ENCODE data around the gene PPIA.

The PPIA gene

GRCh38 chr7:44793919-44794318 is 2.6 kb upstream of the PPIA start:
- H3K9ac ChIP-seq, result no peak overlapping the region
- no peak overlapping the region for H3K27ac ChIP-seq

DNA sequence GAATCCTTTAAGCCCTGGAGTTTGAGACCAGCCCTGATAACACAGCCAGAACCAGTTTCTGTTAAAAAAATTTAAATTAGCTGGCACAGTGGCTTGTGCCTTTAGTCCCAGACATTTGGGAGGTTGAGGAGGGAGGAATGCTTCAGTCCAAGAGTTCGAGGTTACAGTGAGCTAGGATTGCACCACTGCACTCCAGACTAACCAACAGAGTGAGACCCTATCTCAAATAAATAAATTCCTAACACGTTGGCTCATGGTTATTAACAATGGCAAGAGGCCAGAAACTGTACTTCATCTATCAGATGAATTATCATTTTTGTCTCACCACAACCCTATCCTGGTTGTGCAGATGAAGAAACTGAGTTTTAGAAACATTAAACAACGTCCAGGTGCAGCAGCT is 2.1 kb upstream of the PPIA start:
- Histone ChIP-seq H3K79me2 (peaks cover 16% of the 10 kb centered on the region), H3K9ac (no peak overlapping the region), H2AFZ (no peak overlapping the region), H3K27ac (no peak overlapping the region), H3K4me3 (ENCODE audit: low read depth, low read length) (no peak overlapping the region), H3K9me3 (ENCODE audit: control insufficient read depth, low read length) (no peaks in the 10 kb centered on the region), H3K27me3 (ENCODE audit: control insufficient read depth, insufficient read depth, low read length) (no peaks in the 10 kb centered on the region), H3K36me3 (ENCODE audit: control insufficient read depth, insufficient read depth, low read length) (no peaks in the 10 kb centered on the region), H3K4me2 (ENCODE audit: low read length) (no peak overlapping the region), H3K4me1 (peaks cover 23% of the 10 kb centered on the region)
- no peak for TF ChIP-seq CTCF (IDR thresholded peaks at IDR 0.05)

More at GRCh38 chr7:44793919-44794318, 2.6 kb upstream of the PPIA start:
- Histone ChIP-seq H3K27me3 (ENCODE audit: control insufficient read depth, insufficient read depth, low read length) (no peaks in the 10 kb centered on the region), H2AFZ (no peak overlapping the region), H3K36me3 (ENCODE audit: control insufficient read depth, insufficient read depth, low read length) (no peaks in the 10 kb centered on the region), H3K4me2 (ENCODE audit: low read length) (no peak overlapping the region), H3K9me3 (ENCODE audit: control insufficient read depth, low read length) (no peaks in the 10 kb centered on the region), H3K4me1 (peaks cover 22% of the 10 kb centered on the region), H3K79me2 (peaks cover 16% of the 10 kb centered on the region), H3K4me3 (ENCODE audit: low read depth, low read length) (no peak overlapping the region)
- TF ChIP-seq CTCF (IDR thresholded peaks at IDR 0.05), result no peak

DNA sequence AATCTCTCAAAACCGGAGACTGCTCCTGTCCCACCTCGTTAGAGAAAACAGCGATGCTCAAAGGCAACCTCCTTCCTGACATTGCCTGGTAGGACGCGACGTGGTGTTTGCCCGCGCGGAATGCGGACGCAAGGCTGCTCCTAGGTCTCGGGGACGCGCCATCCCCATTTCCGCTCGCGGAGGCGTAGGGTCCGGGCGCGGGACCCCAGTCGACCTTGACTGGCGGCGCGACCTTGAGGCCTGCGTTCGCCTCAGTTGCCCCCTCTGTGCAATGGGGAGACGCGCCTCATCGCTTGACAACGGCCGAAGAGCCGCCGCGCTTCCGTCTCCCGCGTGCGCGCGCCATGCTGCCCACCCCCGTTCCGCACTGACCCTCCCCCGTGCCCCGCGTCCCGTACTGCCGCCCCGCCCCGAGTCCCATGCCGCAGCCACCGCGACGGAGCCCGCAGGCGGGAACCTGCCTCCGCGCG is 412 bp upstream of the PPIA start:
- Histone ChIP-seq H3K4me2 (ENCODE audit: low read length) (peak overlapping the region; percentile 82), H3K9me3 (ENCODE audit: control insufficient read depth, low read length) (no peaks in the 10 kb centered on the region), H3K4me3 (ENCODE audit: low read depth, low read length) (peak overlapping the region; percentile 98), H3K36me3 (ENCODE audit: control insufficient read depth, insufficient read depth, low read length) (no peaks in the 10 kb centered on the region), H3K27me3 (ENCODE audit: control insufficient read depth, insufficient read depth, low read length) (no peaks in the 10 kb centered on the region), H3K27ac (peak overlapping the region; percentile 100), H3K79me2 (peaks cover 22% of the 10 kb centered on the region), H3K4me1 (peaks cover 23% of the 10 kb centered on the region), H2AFZ (peak overlapping the region; percentile 96), H3K9ac (peak overlapping the region; percentile 57)
- no peak for TF ChIP-seq CTCF (IDR thresholded peaks at IDR 0.05)

DNA sequence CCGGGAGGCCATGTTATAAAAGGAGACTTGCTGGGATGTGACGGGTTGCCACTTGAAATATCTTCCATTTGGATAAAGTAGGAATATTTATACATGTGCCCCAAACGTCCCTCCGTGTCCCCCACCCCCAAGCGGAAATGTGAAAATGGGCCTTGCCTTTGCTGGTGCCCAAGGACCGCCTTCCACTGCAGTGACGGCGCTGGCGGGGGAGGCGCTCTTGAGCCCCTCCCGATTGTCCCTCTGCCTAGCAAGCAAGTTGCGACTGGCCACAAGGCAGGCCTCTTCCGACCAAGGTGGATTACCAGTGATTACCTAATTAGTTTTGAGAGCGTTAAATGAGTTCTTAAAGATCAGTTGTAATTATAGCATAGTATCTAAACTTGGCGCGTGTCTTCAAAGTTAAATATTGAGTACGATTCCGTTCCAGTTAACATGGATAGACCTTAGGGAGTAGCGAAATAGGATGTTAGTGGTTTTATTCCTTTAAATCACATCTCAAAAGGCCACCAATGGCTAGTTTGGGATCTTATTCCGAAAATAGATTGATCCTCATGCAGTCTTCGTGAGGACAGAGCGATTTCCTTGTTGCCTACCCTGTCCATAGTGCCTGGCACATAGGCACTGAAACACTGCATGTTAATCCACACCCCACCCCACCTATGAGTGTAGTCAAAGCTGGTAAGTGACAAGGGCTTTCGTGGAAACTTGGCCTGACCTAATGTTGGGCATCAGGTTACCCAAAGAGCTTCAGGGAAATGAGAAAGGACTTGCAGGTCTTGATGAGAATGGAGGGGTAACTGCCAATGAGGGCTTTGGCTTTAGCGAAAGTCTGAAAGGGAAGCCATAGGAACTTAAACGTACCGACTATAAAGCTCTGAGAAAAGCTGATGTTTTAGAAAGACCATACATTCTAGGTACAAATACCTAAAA is 1.1 kb downstream of the PPIA start:
- Histone ChIP-seq H3K4me2 (ENCODE audit: low read length) (peak overlapping the region; percentile 82), H3K79me2 (peaks cover 22% of the 10 kb centered on the region), H3K36me3 (ENCODE audit: control insufficient read depth, insufficient read depth, low read length) (no peaks in the 10 kb centered on the region), H3K4me3 (ENCODE audit: low read depth, low read length) (peak overlapping the region; percentile 98), H3K9me3 (ENCODE audit: control insufficient read depth, low read length) (no peaks in the 10 kb centered on the region), H3K4me1 (peaks cover 15% of the 10 kb centered on the region), H3K9ac (peak overlapping the region; percentile 100), H3K27ac (peak overlapping the region; percentile 100), H3K27me3 (ENCODE audit: control insufficient read depth, insufficient read depth, low read length) (no peaks in the 10 kb centered on the region), H2AFZ (peak overlapping the region; percentile 96)
- peak; percentile 69 for TF ChIP-seq CTCF (IDR thresholded peaks at IDR 0.05)

Data from parathyroid adenoma (tissue), 2 donors.